GM04504 (cell line): ENCODE data around the gene PEAK1.
"Not testable (repeated sequence)": the region's sequence is repeated elsewhere in the genome, so short reads cannot be mapped to it uniquely, and the experiment has no call there.

ENCODE experiments used
- DNase-seq: peaks from one replicate; pipeline ENCODE4 v3.0.0-alpha.2; 2012; ENCODE audit warnings: low read depth

Gene PEAK1

GRCh38 chr15:77295446-77295845 lies 124.5 kb downstream of the PEAK1 start:
- DNase-seq, result no peak

GRCh38 chr15:77292969-77293558 lies 126.8 kb downstream of the PEAK1 start:
- DNase-seq, result no peak

DNA sequence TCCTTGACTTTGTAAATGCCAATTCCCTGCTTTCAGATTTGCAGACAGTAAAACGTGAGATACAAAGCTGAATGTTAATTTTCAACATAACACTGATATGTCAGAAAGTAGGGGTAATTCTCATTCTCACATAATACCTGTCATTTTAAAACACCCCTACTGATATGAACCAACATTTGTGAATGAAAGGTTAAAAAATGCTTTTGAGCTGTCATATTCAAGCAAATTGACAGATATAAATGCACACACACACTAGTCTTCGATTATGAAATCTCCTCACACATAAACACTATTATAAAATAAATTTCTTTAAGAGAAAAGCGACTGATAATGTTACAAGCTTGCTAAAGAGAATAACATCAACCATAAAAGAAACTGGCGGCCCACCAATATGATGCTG lies 128.8 kb downstream of the PEAK1 start:
- no peak for DNase-seq

GRCh38 chr15:77287385-77287784 lies 132.5 kb downstream of the PEAK1 start:
- no peak for DNase-seq

GRCh38 chr15:77285057-77285997 lies 134.6 kb downstream of the PEAK1 start:
- no peak for DNase-seq

DNA sequence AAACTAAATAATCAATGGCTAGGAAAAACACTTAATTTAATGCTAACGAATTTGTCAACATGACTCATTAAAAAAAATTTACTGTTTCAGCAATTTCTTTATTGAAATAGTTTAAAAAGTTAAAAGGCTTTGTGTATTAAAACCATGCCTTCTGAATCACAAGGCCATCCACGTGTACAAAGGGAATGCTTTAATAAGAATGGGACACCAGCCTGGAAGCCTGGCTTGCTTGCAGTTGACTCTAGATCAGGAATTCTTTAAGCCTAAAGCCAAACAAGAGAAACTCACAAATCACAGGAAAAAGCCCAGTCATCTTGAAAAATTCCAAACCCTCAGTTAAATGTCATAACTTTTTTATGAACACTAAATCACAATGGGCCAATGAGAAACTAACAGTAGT lies 137.6 kb downstream of the PEAK1 start:
- peak; percentile 91 for DNase-seq

DNA sequence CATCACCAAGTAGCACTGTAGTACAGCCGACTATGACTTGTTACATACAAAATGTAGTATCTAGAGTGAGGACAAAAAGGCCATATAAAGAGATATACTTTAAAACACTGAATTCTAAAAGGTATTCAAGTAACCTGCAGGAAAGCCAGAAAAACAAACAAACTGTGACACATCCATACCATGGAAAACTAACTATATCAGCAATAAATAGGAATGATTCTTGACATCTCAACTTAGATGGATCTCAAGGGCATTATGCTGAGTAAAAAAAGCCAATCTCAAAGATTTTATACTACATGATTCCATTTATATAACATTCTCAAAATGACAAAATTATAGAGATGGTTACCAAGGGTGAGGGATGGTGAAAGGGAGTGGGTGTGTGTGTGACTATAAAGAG lies 143.0 kb downstream of the PEAK1 start:
- DNase-seq, result no peak

GRCh38 chr15:77276096-77276495 lies 143.8 kb downstream of the PEAK1 start:
- DNase-seq, result no peak

DNA sequence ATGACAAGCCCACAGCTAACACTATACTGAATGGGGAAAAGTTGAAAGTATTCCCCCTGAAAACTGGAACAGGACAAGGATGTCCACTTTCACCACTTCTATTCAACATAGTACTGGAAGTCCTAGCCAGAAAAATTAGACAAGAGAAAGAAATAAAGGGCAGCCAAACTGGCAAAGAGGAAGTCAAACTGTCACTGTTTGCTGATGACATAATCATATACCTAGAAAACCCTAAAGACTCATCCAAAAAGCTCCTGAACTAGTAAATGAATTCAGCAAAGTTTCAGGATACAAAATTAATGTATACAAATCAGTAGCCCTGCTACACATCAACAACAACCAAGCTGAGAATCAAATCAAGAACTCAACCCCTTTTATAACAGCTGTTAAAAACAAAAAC lies 146.8 kb downstream of the PEAK1 start:
- DNase-seq, result not testable (repeated sequence)

- peak; percentile 77 for DNase-seq
Observed at GRCh38 chr15:77266708-77267386, 153.1 kb downstream of the PEAK1 start.

GRCh38 chr15:77255385-77255784 lies 164.5 kb downstream of the PEAK1 start:
- no peak for DNase-seq

DNA sequence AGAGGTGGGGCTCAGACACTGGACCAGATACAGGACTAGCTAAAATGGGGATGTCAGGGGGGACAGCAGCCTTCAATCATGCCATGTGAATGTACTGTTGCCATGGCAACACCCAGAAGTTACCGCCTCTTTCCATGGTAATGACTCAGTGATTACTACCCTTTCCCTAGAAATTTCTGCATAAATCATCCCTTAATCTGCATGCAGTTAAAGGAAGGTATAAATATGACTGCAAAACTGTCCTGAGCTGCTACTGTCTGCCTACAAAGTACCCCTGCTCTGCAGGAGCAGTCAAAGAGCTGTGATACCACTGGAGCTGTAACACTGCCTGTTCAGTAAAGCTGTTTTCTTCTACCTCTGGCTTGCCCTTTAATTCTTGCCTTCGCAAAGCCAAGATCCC lies 168.2 kb downstream of the PEAK1 start:
- DNase-seq, result no peak

- no peak for DNase-seq
Observed at GRCh38 chr15:77247116-77247515, 172.8 kb downstream of the PEAK1 start.

DNA sequence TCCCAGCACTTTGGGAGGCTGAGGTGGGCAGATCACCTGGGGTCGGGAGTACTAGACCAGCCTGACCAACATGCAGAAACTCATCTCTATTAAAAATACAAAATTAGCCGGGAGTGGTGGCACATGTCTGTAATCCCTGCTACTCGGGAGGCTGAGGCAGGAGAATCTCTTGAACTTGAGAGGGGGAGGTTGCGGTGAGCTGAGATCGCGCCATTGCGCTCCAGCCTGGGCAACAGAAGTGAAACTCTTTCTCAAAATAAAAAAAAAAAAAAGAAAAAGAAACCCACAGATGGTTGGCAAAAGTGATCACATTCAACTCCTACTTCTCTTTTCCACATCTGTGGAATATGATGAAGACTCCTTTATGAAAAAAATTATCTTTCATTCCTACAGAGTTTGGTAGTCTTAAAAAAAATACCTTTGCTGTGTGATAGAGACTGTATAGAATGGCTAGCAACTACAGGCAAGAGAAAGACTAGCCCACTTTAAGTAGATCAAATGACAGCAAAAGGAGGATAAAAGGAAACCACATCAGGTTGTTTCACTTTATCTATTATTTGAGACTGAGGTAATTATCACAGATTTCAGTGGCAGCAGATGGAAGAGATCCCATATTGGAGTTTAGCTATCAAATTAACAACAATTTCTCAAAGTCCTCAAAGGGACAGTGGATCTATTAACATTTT lies 176.0 kb downstream of the PEAK1 start:
- no peak for DNase-seq

DNA sequence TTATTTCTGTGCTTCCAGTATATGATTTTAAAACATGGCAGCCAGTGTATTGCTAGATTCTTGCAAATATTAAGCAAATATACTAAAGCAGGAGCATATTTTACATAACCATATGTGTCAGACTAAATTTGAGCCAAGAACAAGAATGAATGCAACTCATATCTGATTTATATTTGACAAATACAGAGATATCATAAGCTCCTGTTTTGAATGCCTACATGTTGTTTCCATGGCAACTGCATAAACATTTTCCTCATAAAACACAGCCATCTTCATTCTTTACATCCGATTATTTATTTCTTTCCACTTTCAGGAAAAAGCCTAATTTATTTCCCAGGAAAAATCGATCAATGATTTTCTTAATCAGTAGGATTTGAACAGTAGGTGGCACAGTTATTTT lies 176.8 kb downstream of the PEAK1 start:
- no peak for DNase-seq

- DNase-seq, result peak; percentile 27
Observed at GRCh38 chr15:77239882-77240608, 179.9 kb downstream of the PEAK1 start.

DNA sequence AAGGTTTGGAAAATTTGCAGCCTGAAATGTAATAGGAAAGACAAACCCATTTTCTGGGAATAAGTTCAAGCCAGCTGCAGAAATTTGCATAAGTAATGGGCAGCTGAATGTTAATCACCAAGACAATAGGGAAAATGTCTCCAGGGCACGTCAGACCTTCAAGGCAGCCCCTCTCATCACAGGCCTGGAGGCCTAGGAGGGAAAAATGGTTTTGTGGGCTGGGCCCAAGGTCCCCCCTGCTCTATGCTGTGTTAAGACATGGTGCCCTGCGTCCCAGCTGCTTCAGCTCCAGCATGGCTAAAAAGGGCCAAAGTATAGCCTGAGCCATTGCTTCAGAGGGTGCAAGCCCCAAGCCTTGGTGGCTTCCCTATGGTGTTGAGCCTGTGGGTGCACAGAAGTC lies 184.3 kb downstream of the PEAK1 start:
- DNase-seq, result no peak

- DNase-seq, result no peak
Observed at GRCh38 chr15:77228828-77229227, 191.1 kb downstream of the PEAK1 start.

GRCh38 chr15:77226652-77227051 lies 193.3 kb downstream of the PEAK1 start:
- DNase-seq, result no peak

GRCh38 chr15:77225646-77226045 lies 194.3 kb downstream of the PEAK1 start:
- DNase-seq, result no peak

DNA sequence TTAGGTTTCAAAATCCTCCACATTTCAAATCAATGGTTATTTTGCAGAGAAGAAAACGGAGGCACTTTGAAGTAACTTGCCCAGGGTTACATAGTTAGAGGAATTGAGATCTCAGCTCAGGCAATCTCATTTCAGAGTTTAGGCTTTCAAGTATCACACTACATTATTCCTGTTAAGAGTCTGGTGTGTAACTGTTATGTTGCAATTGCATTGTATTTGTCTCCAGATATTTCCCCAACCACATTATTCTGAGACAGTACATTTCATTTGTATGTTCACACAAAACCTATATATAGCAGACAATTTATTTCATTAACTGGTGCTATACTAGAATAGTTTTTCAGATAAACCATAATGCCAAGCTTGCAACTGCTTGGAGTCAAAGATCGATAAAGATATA lies 194.8 kb downstream of the PEAK1 start:
- no peak for DNase-seq

GRCh38 chr15:77224352-77224751 lies 195.6 kb downstream of the PEAK1 start:
- DNase-seq, result no peak
